Activated T-helper 2 cell treated with anti-CD3 and anti-CD28 coated beads, Interferon-gamma antibody, Interleukin-2, Interleukin-4, amounts not matched to agents 10 μg/mL and 5 μg/mL and 100 μg/mL, durations not matched to agents 14 hours and 24 hours and 36 hours (primary cell): ENCODE data around the gene PARP2. TPM values are rescaled to one million over a fixed set of nuclear protein-coding genes. Genes with fewer than 3 reads are reported as not detected.

Source experiments
- DNase-seq: peaks from one replicate; pipeline ENCODE4 v3.0.0; 2021; ENCODE audit warnings: low spot score
- H3K27ac Mint-ChIP-seq: one replicate; pipeline ENCODE4 v1.8.0; 2021; ENCODE audit warnings: mixed read lengths
- H3K27me3 Mint-ChIP-seq: one replicate; pipeline ENCODE4 v1.8.0; 2021; ENCODE audit warnings: low read depth, mixed read lengths
- H3K36me3 Mint-ChIP-seq: one replicate; pipeline ENCODE4 v1.8.0; 2021; ENCODE audit warnings: low read depth, mixed read lengths
- H3K4me1 Mint-ChIP-seq: one replicate; pipeline ENCODE4 v1.8.0; 2021; ENCODE audit warnings: low read depth, mixed read lengths
- H3K4me3 Mint-ChIP-seq: one replicate; pipeline ENCODE4 v1.8.0; 2021; ENCODE audit warnings: low read depth, mild to moderate bottlenecking, moderate library complexity, mixed read lengths
- H3K9me3 Mint-ChIP-seq: one replicate; pipeline ENCODE4 v1.8.0; 2021; ENCODE audit warnings: mixed read lengths
- intact Hi-C: fragments of 100-400 bp; cut with micrococcal nuclease; formaldehyde crosslinking; loops from one replicate; pipeline ENCODE4 v1.15.1; 2023
- total RNA-seq: library from RNA; stranded (reverse); gene quantifications from 2 replicates; pipeline ENCODE4 v1.2.3, GENCODE V29; 2022

Gene PARP2, protein sequence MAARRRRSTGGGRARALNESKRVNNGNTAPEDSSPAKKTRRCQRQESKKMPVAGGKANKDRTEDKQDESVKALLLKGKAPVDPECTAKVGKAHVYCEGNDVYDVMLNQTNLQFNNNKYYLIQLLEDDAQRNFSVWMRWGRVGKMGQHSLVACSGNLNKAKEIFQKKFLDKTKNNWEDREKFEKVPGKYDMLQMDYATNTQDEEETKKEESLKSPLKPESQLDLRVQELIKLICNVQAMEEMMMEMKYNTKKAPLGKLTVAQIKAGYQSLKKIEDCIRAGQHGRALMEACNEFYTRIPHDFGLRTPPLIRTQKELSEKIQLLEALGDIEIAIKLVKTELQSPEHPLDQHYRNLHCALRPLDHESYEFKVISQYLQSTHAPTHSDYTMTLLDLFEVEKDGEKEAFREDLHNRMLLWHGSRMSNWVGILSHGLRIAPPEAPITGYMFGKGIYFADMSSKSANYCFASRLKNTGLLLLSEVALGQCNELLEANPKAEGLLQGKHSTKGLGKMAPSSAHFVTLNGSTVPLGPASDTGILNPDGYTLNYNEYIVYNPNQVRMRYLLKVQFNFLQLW
- total RNA-seq = 31.2 and 31.5 TPM in 2 replicates

DNA sequence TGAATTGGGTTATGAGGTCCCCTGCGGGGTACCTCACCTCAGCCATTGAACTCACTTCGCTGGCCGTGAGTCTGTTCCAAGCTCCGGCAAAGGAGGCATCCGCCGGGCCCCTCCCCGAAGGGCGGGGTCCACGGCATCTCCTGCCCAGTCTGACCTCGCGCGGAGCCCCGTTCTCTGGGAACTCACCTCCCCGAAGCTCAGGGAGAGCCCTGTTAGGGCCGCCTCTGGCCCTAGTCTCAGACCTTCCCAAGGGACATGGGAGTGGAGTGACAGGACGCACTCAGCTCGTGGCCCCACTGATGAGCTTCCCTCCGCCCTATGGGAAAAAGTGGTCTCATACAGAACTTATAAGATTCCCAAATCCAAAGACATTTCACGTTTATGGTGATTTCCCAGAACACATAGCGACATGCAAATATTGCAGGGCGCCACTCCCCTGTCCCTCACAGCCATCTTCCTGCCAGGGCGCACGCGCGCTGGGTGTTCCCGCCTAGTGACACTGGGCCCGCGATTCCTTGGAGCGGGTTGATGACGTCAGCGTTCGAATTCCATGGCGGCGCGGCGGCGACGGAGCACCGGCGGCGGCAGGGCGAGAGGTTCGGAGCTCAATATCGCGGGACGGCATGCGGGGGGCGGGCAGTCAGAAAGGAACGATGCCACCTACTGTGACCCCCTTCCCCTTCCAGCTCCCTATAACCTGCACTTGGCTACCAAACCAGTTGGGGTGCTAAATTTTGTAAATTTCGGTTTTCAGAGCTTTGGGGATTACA is at the start of gene PARP2:
Gene PARP2, plus strand, starts transcription at position 544 of the 770 bp plus-strand sequence. Its CDS starts 7 bp downstream, at position 551.
- peaks cover 3% of the 10 kb centered on the region for H3K27me3 Mint-ChIP-seq
- H3K4me1 Mint-ChIP-seq = peaks cover 13% of the 10 kb centered on the region
- intact Hi-C loops = loop anchor here (1.0 to 2.0 kb wide), 9 partner anchors 10 to 340 kb away; partner anchors contain the start of genes APEX1, CCNB1IP1, PIP4P1 and PNP
- H3K36me3 Mint-ChIP-seq = peaks cover 27% of the 10 kb centered on the region
- peak within 1 kb of the TSS; percentile 98 for H3K4me3 Mint-ChIP-seq
- H3K27ac Mint-ChIP-seq = peak within 1 kb of the TSS; percentile 94
- DNase-seq = peak; percentile 94
- H3K9me3 Mint-ChIP-seq = no peaks in the 10 kb centered on the region

DNA sequence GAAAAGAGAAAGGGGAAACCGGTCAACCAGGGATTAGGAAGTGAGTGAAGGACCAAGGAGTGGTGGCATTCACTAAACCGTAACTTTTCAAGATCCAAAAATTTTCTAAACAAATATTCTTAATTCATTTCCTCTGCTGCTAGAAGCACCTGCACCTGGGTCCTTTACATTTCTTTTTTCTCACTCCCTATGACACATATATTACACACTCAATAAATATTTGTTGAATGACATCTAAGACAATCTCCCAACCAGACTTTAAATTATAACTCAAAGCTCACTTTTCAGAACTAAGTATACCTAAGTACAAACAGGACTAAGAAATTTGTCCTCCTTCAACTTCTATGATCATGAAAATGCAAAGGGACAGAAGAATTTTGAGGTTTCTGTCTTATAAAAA is 48.8 kb upstream of the PARP2 start:
- H3K9me3 Mint-ChIP-seq = no peaks in the 10 kb centered on the region
- intact Hi-C loops = no loop called here
- DNase-seq = no peak
- peaks cover 54% of the 10 kb centered on the region for H3K36me3 Mint-ChIP-seq
- H3K4me1 Mint-ChIP-seq = peaks cover 8% of the 10 kb centered on the region
- H3K4me3 Mint-ChIP-seq = no peak overlapping the region
- H3K27me3 Mint-ChIP-seq = no peaks in the 10 kb centered on the region
- H3K27ac Mint-ChIP-seq = peak overlapping the region; percentile 2

DNA sequence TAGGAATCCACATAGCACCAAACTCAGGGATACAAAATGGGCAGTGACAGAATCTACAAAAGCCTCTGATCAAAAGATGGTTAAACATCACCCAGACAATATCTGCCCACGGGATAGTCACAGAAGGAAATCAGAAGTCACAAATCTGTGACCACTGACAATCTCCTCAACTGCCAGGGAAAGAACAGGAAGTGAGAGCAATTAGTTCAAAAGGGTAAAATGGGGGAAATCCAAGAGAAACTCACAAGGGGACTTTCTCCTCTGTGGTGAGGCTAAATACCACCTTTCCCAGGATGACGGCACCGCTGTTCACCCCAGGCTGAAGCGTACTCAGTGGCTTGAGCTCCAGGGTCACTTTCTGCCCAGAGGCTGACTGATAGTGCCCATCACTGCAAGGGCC is 48.4 kb upstream of the PARP2 start:
- H3K36me3 Mint-ChIP-seq = peaks cover 52% of the 10 kb centered on the region
- intact Hi-C loops = no loop called here
- DNase-seq = no peak
- no peaks in the 10 kb centered on the region for H3K9me3 Mint-ChIP-seq
- H3K4me1 Mint-ChIP-seq = peaks cover 8% of the 10 kb centered on the region
- no peaks in the 10 kb centered on the region for H3K27me3 Mint-ChIP-seq
- peak overlapping the region; percentile 2 for H3K27ac Mint-ChIP-seq
- H3K4me3 Mint-ChIP-seq = no peak overlapping the region

DNA sequence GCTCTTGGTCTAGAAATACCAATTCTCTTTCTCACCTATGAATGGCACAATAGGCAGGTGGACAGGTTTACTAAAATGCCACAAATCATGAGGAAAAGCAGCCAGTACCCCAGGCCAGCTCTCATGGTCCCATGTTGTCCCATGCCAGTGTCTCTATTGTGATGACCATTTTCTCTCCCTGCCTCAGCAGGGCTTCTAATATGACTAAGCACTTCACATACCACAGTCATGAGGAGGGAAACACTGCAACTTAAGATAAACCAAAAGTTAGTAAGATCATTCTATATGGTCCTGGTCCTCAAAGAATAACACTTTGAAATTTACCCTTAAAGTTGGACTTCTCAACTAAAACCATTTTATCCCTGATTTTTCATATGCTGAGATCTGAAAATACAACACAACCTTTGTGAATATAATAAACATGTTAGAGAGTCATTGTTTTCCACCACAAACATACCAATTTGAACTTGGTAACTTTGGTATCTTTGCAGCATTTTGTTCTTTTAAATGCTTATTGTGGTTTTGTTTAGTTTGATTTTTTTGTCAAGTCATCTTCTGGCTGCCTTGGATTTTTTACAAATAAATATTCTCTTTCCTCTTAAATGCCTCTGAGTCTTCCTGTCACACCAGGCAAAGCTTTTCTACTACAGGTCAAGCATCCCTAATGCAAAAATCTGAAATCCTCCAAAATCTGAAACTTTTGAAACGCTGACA is 41.2 kb upstream of the PARP2 start:
- intact Hi-C loops = no loop called here
- DNase-seq = no peak
- Mint-ChIP-seq H3K36me3 (peaks cover 34% of the 10 kb centered on the region), H3K27ac (no peak overlapping the region), H3K4me3 (no peak overlapping the region), H3K9me3 (no peaks in the 10 kb centered on the region), H3K27me3 (no peaks in the 10 kb centered on the region), H3K4me1 (peaks cover 29% of the 10 kb centered on the region)

DNA sequence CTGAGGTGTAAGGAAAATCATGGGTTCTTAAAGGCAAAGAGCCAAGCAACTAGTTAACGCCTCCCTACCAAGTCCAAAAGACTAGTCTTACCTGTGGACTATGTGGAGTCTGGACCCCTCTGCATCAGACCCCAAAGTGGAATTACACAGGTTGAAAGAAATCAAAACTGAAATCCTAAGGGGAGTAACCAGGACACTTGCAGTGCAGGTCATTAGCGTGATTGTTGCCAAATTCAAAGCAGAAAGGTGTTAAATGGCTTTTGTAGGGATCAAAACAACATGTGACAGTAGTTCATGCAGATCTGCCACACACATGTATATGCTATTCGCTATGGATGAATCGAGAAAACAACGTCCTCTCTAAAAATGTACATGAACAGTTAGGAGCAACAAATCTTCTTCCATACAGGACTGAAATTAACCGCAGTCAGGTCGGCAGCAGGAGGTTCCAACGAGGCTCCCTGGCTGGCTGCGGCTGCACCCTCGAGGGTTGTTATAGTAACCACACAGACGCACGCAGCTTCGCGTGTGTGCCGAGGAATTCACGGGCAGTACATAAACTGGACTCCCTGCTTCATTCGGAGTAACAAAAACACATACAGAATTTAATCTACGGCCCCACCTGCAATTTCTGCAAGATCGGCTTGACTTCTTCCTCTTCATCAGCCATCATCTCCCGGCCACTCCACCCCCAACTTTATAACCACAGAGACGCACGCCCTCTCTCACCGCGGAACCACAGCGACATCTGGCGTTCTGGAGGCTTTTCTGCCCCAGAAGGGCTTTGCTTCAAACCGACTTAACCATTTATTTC is 38.0 kb upstream of the PARP2 start, which contains the start of gene TTC5:
Gene TTC5, minus strand, starts transcription at position 687 of the 814 bp plus-strand sequence. Its CDS starts 14 bp downstream, at position 673.
- intact Hi-C loops = no loop called here
- H3K4me3 Mint-ChIP-seq = peak within 1 kb of the TSS; percentile 92
- H3K9me3 Mint-ChIP-seq = no peaks in the 10 kb centered on the region
- peak within 1 kb of the TSS; percentile 86 for H3K27ac Mint-ChIP-seq
- no peaks in the 10 kb centered on the region for H3K27me3 Mint-ChIP-seq
- peaks cover 29% of the 10 kb centered on the region for H3K4me1 Mint-ChIP-seq
- DNase-seq = peak; percentile 85
- H3K36me3 Mint-ChIP-seq = peaks cover 22% of the 10 kb centered on the region

DNA sequence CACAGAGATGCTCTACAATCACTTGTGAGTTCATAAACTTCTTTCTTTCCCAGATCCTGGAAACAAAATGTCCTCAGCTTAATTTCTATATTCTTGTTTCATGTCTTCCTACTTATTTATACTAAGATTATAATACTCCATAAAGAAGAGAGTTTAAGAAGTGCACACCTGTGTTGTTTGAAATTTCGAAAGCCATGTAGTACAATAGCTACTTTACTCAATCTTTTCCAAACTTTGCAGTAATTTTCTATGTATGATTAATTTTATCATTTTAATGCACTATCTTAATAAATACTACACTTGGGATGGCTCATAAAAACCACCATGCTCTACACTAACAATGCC is 37.4 kb upstream of the PARP2 start:
- H3K36me3 Mint-ChIP-seq = peaks cover 16% of the 10 kb centered on the region
- H3K4me1 Mint-ChIP-seq = peaks cover 29% of the 10 kb centered on the region
- DNase-seq = no peak
- no peaks in the 10 kb centered on the region for H3K9me3 Mint-ChIP-seq
- intact Hi-C loops = no loop called here
- H3K27ac Mint-ChIP-seq = peak overlapping the region; percentile 86
- H3K4me3 Mint-ChIP-seq = peak overlapping the region; percentile 92
- no peaks in the 10 kb centered on the region for H3K27me3 Mint-ChIP-seq

DNA sequence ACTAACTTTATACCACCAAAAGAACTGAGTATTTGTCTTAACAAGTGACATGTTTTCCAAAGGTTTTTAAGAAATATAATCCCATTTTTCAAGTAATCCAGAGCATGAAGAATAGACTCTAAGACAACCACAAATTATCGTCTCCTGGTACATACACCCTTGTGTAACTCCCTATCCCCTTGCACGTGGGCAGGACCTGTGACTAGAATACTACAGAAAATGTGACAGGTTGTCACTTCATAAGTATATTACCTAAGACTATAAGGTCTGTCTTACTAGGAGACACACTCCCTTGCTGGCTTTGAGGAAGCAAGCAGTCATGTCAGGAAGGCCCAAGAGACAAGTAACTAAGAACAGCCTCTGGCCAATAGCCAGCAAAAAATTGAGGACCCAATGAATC is 29.4 kb upstream of the PARP2 start:
- no peak for DNase-seq
- no peaks in the 10 kb centered on the region for H3K9me3 Mint-ChIP-seq
- no peak overlapping the region for H3K27ac Mint-ChIP-seq
- H3K4me3 Mint-ChIP-seq = no peak overlapping the region
- no peaks in the 10 kb centered on the region for H3K27me3 Mint-ChIP-seq
- peaks cover 57% of the 10 kb centered on the region for H3K36me3 Mint-ChIP-seq
- no peaks in the 10 kb centered on the region for H3K4me1 Mint-ChIP-seq
- intact Hi-C loops = no loop called here

DNA sequence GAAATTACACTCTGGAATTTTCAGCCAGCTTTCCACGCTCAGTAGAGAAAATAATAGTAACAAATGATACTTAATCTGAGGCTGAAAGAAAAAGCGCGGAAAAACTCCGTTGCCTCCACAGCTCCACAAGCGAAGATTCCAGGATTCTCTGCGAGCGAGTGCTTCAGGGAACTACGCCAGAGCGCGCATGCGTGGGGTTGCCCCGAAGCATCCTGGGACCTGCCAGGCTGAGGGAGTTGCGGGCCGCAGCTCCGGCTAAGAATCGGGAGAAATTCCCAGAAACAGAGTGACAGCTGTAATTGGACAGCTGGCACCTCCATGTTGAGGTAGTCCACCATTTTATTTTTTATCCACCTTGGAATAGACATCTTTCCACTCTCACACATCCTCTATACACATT is 25.7 kb upstream of the PARP2 start:
- no peaks in the 10 kb centered on the region for H3K9me3 Mint-ChIP-seq
- intact Hi-C loops = no loop called here
- H3K27ac Mint-ChIP-seq = no peak overlapping the region
- H3K4me1 Mint-ChIP-seq = no peaks in the 10 kb centered on the region
- no peak overlapping the region for H3K4me3 Mint-ChIP-seq
- DNase-seq = no peak
- peaks cover 69% of the 10 kb centered on the region for H3K36me3 Mint-ChIP-seq
- H3K27me3 Mint-ChIP-seq = no peaks in the 10 kb centered on the region

DNA sequence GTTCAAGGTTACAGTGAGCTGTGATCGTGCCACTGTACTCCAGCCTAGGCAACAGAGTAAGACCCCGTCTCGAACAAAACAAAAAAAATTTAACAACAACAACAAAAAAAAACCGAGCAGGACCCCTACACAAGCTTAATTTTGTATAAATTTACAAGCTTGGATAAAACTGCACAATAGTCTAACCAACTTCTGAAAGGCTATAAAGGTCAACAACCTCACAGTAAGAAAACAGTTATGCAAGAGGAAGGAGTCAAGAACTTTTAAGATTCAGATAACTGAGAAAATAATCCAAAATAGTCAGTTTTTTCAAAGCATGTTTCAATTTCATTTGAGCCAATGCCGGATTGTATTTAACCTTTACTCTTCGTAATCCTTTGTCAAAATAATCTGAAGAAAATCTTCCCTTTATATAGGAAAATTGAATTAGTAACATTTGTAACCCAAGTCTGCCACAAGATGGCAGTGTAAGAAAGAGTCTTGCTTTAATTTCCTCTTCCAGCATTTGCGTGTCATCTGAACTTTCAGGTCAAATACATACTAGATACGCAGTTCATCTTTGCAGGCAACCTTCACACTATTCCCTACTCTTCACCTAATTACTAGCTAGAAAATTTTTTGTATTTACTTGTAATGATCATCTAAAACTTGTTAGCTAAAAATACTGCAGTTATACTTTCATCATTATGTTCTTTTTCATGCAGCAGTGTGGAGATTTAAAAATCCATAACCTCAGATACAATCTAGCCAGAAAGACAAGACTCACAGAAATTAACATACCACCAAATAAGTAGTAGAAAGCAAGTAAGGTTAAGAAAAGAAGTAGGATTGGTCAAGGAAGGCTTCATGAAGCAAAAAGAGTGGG is 16.2 kb upstream of the PARP2 start:
- peak overlapping the region; percentile 44 for H3K27ac Mint-ChIP-seq
- H3K27me3 Mint-ChIP-seq = no peaks in the 10 kb centered on the region
- H3K4me3 Mint-ChIP-seq = peak overlapping the region; percentile 5
- H3K36me3 Mint-ChIP-seq = peaks cover 63% of the 10 kb centered on the region
- H3K4me1 Mint-ChIP-seq = peaks cover 39% of the 10 kb centered on the region
- intact Hi-C loops = loop anchor here (1.0 kb wide), 2 partner anchors 16 to 282 kb away; partner anchors contain the start of gene PARP2
- no peaks in the 10 kb centered on the region for H3K9me3 Mint-ChIP-seq
- no peak for DNase-seq

DNA sequence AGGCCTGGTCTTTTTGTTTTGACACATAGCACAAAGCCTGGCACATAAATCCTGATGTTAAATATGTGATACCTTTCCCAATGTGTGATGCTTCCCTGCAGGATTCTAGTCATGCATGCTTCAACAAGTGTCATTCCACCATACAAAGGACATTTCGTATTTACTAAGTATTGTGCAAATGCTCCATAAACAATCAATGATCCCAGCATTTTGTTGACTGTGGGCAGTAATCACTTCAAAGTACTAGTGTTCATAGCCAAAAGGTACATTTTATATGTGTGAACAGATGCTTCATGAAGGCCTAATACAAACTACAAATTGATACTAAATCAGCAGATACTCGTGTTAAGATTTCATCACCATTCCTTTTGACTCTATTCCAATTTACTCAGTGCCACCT is 14.7 kb upstream of the PARP2 start:
- no peak overlapping the region for H3K4me3 Mint-ChIP-seq
- DNase-seq = no peak
- H3K9me3 Mint-ChIP-seq = no peaks in the 10 kb centered on the region
- H3K27me3 Mint-ChIP-seq = no peaks in the 10 kb centered on the region
- peaks cover 43% of the 10 kb centered on the region for H3K4me1 Mint-ChIP-seq
- peak overlapping the region; percentile 35 for H3K27ac Mint-ChIP-seq
- intact Hi-C loops = no loop called here
- peaks cover 58% of the 10 kb centered on the region for H3K36me3 Mint-ChIP-seq

DNA sequence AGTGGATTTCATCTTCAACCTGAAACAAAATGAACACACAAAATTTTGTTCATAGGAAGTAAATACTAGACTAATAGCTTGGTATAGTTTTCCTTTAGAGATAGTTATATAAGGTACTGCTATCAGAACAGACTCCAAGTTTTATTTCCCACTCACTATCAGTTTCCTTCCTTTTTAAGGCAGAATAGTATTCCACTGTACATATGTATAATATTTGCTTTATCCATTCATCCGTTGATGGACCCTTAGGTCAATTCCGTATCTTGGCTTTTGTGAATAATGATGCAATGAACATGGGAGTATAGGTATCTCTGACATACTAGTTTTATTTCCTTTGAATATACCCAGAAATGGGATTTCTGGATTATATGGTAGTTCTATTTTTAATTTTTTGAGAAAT is 14.1 kb upstream of the PARP2 start:
- intact Hi-C loops = no loop called here
- H3K4me3 Mint-ChIP-seq = no peak overlapping the region
- H3K27ac Mint-ChIP-seq = no peak overlapping the region
- peaks cover 52% of the 10 kb centered on the region for H3K36me3 Mint-ChIP-seq
- H3K9me3 Mint-ChIP-seq = no peaks in the 10 kb centered on the region
- no peak for DNase-seq
- H3K27me3 Mint-ChIP-seq = no peaks in the 10 kb centered on the region
- H3K4me1 Mint-ChIP-seq = peaks cover 43% of the 10 kb centered on the region
